NT2/D1 (cell line): ENCODE results near the gene ELOF1.

ENCODE experiments used
- SUZ12 ChIP-seq: IDR thresholded peaks from 2 replicates; pipeline ENCODE4 v1.6.1; 2011; ENCODE audit not compliant: insufficient read length, insufficient read depth; ENCODE audit errors: extremely low read depth
- ZNF274 ChIP-seq: IDR thresholded peaks from 2 replicates; pipeline ENCODE4 v1.6.1; 2011; ENCODE audit warnings: mild to moderate bottlenecking, low read depth, low read length

- TF ChIP-seq ZNF274 (no peak), SUZ12 (no peak)
Measured at GRCh38 chr19:11539495-11540365, 19.3 kb downstream of the ELOF1 start.
